SK-N-MC (cell line): Measurements from ENCODE around the gene CP.

Experiments used
- EZH2 ChIP-seq: fragments of 200-600 bp; sonication (generic); IDR thresholded peaks from one replicate; pipeline ENCODE4 v1.6.1; 2017; ENCODE audit warnings: antibody characterized with exemption
- POLR2AphosphoS5 ChIP-seq: IDR thresholded peaks from 2 replicates; pipeline ENCODE4 v1.6.1; 2012; ENCODE audit warnings: mild to moderate bottlenecking, low read depth, low read length, borderline replicate concordance

- peak; percentile 11; the same call in 1 of the 2 replicates for TF ChIP-seq POLR2AphosphoS5
- no peak for TF ChIP-seq EZH2
Measured at GRCh38 chr3:149266736-149267135, 45.1 kb upstream of the CP start.
